HepG2 (cell line): ENCODE measurements around the gene C2. TPM values are rescaled to one million over a fixed set of nuclear protein-coding genes. Genes with fewer than 3 reads are reported as not detected.

ENCODE experiments used
- ATF7 ChIP-seq, 2 experiments: fragments of 450-650 bp in 1 of 2; sonication (generic) in 1 of 2; formaldehyde crosslinking in 1 of 2; IDR thresholded peaks; 2 replicates each; pipeline versions ENCODE4 v1.4.0 to v1.6.1; 2016 to 2020; ENCODE audit warnings: antibody characterized with exemption in 1 of 2, mild to moderate bottlenecking in 1 of 2, missing genetic modification reagents in 1 of 2
- HIVEP1 ChIP-seq: sonication (generic); formaldehyde crosslinking; IDR thresholded peaks from 2 replicates; pipeline ENCODE4 v1.4.0; 2020; ENCODE audit warnings: mild to moderate bottlenecking, missing genetic modification reagents
- MAFG ChIP-seq: sonication (generic); formaldehyde crosslinking; IDR thresholded peaks from 2 replicates; pipeline ENCODE4 v1.5.1; 2020; ENCODE audit warnings: mild to moderate bottlenecking, missing genetic modification reagents
- MIXL1 ChIP-seq: IDR thresholded peaks from 2 replicates; pipeline ENCODE4 v1.6.1; 2016
- PLRG1 ChIP-seq: fragments of 450-650 bp; conservative IDR thresholded peaks from 2 replicates; pipeline ENCODE4 v1.6.1; 2016
- RBAK ChIP-seq: sonication (generic); formaldehyde crosslinking; IDR thresholded peaks from 2 replicates; pipeline ENCODE4 v1.5.1; 2020; ENCODE audit warnings: mild to moderate bottlenecking, missing genetic modification reagents
- REXO4 ChIP-seq: sonication (generic); formaldehyde crosslinking; IDR thresholded peaks from 2 replicates; pipeline ENCODE4 v1.8.0; 2022; ENCODE audit warnings: missing genetic modification reagents, mild to moderate bottlenecking, borderline replicate concordance
- SP2 ChIP-seq: sonication (generic); formaldehyde crosslinking; IDR thresholded peaks from 2 replicates; pipeline ENCODE4 v1.5.1; 2020; ENCODE audit warnings: mild to moderate bottlenecking, missing genetic modification reagents
- SRSF4 ChIP-seq: fragments of 200-400 bp; formaldehyde crosslinking; IDR thresholded peaks from one replicate; pipeline ENCODE4 v1.6.1; 2018; ENCODE audit warnings: mild to moderate bottlenecking, low read depth, low read length, moderate library complexity; ENCODE audit not compliant: poor library complexity, severe bottlenecking
- ZNF17 ChIP-seq: sonication (generic); formaldehyde crosslinking; IDR thresholded peaks from 2 replicates; pipeline ENCODE4 v1.5.0; 2020; ENCODE audit warnings: mild to moderate bottlenecking, missing genetic modification reagents
- ZNF232 ChIP-seq: sonication (generic); formaldehyde crosslinking; IDR thresholded peaks from 2 replicates; pipeline ENCODE4 v1.4.0; 2020; ENCODE audit warnings: missing genetic modification reagents, borderline replicate concordance
- ZNF33B ChIP-seq: sonication (generic); formaldehyde crosslinking; IDR thresholded peaks from 2 replicates; pipeline ENCODE4 v1.5.1; 2020; ENCODE audit warnings: mild to moderate bottlenecking, missing genetic modification reagents
- ZNF564 ChIP-seq: sonication (generic); formaldehyde crosslinking; IDR thresholded peaks from 2 replicates; pipeline ENCODE4 v1.8.1; 2023; ENCODE audit warnings: mild to moderate bottlenecking, missing genetic modification reagents
- ZNF569 ChIP-seq: sonication (generic); formaldehyde crosslinking; IDR thresholded peaks from 2 replicates; pipeline ENCODE4 v1.5.0; 2020; ENCODE audit warnings: mild to moderate bottlenecking, missing genetic modification reagents, moderate library complexity, borderline replicate concordance
- ZNF619 ChIP-seq: sonication (generic); formaldehyde crosslinking; IDR thresholded peaks from 2 replicates; pipeline ENCODE4 v1.4.0; 2020; ENCODE audit warnings: mild to moderate bottlenecking, missing genetic modification reagents
- polyA plus RNA-seq, 8 experiments: library from polyadenylated mRNA; depleted of rRNA in 3 of 8; stranded (reverse) in 7 of 8; unstranded in 1 of 8; fragments of >200 nt; fragmentation: Illumina TruSeq in 4 of 8; extraction: Trizol in 4 of 8; gene quantifications; 2 replicates each; pipeline versions ENCODE4 v1.2.1 to v1.2.3, GENCODE V29; 2011 to 2016; ENCODE audit warnings: low read depth in 4 of 8, missing spikeins in 1 of 8, mixed read lengths in 1 of 8; ENCODE audit not compliant: insufficient read depth in 1 of 8
- total RNA-seq, 5 experiments: library from RNA; depleted of rRNA; stranded (reverse); fragments of >200 nt; fragmentation: Illumina TruSeq; extraction: Trizol; gene quantifications; 2 replicates each; pipeline ENCODE4 v1.2.3, GENCODE V29; 2016; ENCODE audit warnings: low read depth in 1 of 5
- TF ChIP-seq, protein P1 (sequence below): sonication (generic); formaldehyde crosslinking; IDR thresholded peaks from 2 replicates; pipeline ENCODE4 v1.4.0; 2020; ENCODE audit warnings: missing genetic modification reagents, low read depth, mild to moderate bottlenecking, borderline replicate concordance
- TF ChIP-seq, protein P2 (sequence below): IDR thresholded peaks from 2 replicates; pipeline ENCODE4 v1.6.1; 2016; ENCODE audit warnings: missing compliant biosample characterization, missing genetic modification reagents, borderline replicate concordance
- TF ChIP-seq, protein P3 (sequence below): IDR thresholded peaks from 2 replicates; pipeline ENCODE4 v1.6.1; 2016; ENCODE audit warnings: missing genetic modification reagents, missing compliant biosample characterization
- TF ChIP-seq, protein P4 (sequence below): sonication (generic); formaldehyde crosslinking; IDR thresholded peaks from 2 replicates; pipeline ENCODE4 v1.9.0; 2022; ENCODE audit warnings: low read depth, missing genetic modification reagents
- TF ChIP-seq, protein P5 (sequence below): sonication (generic); formaldehyde crosslinking; IDR thresholded peaks from 2 replicates; pipeline ENCODE4 v1.5.0; 2020; ENCODE audit warnings: mild to moderate bottlenecking, missing genetic modification reagents
- TF ChIP-seq, protein P6 (sequence below): sonication (generic); formaldehyde crosslinking; IDR thresholded peaks from 2 replicates; pipeline ENCODE4 v1.8.0; 2022; ENCODE audit warnings: mild to moderate bottlenecking, missing genetic modification reagents, moderate library complexity

The C2 gene
- total and polyA plus RNA-seq, 2 of the 13 experiments (the other 11 are each of a cell fraction or from before 2014, with no cell fraction given) = 165 to 307 TPM

DNA sequence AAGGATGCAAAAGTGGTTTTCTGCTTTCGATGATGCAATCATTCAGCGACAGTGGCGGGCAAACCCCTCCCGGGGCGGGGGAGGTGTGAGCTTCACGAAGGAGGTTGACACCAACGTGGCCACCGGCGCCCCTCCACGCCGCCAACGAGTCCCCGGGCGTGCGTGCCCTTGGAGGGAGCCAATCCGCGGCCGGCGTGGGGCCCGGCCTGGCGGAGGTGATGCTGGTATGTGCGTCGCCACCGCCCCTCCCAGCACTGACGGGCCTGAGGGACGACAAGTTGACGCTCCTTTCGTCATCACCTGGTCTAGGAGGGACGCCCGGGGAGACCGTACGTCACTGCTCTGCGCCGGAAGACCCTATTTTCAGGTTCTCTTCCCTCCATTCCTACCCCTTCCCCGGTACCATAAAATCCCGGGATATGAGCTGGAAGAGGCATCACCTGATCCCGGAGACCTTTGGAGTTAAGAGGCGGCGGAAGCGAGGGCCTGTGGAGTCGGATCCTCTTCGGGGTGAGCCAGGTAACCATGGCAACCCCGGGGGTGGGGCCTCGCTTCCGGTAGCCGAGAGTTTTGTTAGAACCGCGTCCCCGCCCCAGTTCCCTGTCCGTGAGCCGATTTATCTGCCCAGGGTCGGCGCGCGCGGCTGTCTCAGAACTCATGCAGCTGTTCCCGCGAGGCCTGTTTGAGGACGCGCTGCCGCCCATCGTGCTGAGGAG is 44.6 kb downstream of the C2 start, which contains the start of gene DXO (continued):
- TF ChIP-seq, protein P1, sequence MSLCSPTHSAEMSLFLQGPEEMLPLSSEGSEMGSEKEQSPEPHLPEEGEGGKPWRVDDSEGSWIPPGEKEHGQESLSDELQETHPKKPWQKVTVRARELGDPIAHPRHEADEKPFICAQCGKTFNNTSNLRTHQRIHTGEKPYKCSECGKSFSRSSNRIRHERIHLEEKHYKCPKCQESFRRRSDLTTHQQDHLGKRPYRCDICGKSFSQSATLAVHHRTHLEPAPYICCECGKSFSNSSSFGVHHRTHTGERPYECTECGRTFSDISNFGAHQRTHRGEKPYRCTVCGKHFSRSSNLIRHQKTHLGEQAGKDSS (CRISPR knock-in tag) = no peak
- TF ChIP-seq REXO4 (no peak; the same call in 1 of the 2 replicates), PLRG1 (no peak), ZNF232 (peak; percentile 94), MIXL1 (CRISPR knock-in tag) (peak; percentile 41; the same call in 1 of the 2 replicates), ZNF619 (CRISPR knock-in tag) (peak; percentile 27; the same call in 1 of the 2 replicates), ZNF33B (CRISPR knock-in tag) (no peak; the same call in 1 of the 2 replicates), SRSF4 (no peak), ZNF569 (CRISPR knock-in tag) (no peak), ATF7 (IDR thresholded peaks at IDR 0.05) (no peak), ATF7 (CRISPR knock-in tag; IDR thresholded peaks at IDR 0.05) (peak; percentile 98), ZNF17 (CRISPR knock-in tag) (no peak), SP2 (peak; percentile 81), HIVEP1 (CRISPR knock-in tag) (peak; percentile 94), ZNF564 (CRISPR knock-in tag) (peak; percentile 66; the same call in 1 of the 2 replicates), MAFG (CRISPR knock-in tag) (no peak), RBAK (CRISPR knock-in tag) (0 out of 2 replicates have a peak, but pooled peaks have one; percentile 43)
- TF ChIP-seq, protein P2, sequence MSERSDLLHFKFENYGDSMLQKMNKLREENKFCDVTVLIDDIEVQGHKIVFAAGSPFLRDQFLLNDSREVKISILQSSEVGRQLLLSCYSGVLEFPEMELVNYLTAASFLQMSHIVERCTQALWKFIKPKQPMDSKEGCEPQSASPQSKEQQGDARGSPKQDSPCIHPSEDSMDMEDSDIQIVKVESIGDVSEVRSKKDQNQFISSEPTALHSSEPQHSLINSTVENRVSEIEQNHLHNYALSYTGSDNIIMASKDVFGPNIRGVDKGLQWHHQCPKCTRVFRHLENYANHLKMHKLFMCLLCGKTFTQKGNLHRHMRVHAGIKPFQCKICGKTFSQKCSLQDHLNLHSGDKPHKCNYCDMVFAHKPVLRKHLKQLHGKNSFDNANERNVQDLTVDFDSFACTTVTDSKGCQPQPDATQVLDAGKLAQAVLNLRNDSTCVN (CRISPR knock-in tag) = 0 out of 2 replicates have a peak, but pooled peaks have one; percentile 31
- TF ChIP-seq, protein P3, sequence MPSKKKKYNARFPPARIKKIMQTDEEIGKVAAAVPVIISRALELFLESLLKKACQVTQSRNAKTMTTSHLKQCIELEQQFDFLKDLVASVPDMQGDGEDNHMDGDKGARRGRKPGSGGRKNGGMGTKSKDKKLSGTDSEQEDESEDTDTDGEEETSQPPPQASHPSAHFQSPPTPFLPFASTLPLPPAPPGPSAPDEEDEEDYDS = peak; percentile 57
- TF ChIP-seq, protein P4, sequence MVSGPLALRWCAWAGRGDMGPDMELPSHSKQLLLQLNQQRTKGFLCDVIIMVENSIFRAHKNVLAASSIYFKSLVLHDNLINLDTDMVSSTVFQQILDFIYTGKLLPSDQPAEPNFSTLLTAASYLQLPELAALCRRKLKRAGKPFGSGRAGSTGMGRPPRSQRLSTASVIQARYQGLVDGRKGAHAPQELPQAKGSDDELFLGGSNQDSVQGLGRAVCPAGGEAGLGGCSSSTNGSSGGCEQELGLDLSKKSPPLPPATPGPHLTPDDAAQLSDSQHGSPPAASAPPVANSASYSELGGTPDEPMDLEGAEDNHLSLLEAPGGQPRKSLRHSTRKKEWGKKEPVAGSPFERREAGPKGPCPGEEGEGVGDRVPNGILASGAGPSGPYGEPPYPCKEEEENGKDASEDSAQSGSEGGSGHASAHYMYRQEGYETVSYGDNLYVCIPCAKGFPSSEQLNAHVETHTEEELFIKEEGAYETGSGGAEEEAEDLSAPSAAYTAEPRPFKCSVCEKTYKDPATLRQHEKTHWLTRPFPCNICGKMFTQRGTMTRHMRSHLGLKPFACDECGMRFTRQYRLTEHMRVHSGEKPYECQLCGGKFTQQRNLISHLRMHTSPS = no peak; the same call in 1 of the 2 replicates
- TF ChIP-seq, protein P5, sequence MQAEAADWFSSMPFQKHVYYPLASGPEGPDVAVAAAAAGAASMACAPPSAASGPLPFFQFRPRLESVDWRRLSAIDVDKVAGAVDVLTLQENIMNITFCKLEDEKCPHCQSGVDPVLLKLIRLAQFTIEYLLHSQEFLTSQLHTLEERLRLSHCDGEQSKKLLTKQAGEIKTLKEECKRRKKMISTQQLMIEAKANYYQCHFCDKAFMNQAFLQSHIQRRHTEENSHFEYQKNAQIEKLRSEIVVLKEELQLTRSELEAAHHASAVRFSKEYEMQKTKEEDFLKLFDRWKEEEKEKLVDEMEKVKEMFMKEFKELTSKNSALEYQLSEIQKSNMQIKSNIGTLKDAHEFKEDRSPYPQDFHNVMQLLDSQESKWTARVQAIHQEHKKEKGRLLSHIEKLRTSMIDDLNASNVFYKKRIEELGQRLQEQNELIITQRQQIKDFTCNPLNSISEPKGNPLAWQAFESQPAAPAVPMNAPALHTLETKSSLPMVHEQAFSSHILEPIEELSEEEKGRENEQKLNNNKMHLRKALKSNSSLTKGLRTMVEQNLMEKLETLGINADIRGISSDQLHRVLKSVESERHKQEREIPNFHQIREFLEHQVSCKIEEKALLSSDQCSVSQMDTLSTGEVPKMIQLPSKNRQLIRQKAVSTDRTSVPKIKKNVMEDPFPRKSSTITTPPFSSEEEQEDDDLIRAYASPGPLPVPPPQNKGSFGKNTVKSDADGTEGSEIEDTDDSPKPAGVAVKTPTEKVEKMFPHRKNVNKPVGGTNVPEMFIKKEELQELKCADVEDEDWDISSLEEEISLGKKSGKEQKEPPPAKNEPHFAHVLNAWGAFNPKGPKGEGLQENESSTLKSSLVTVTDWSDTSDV (CRISPR knock-in tag) = peak; percentile 86
- TF ChIP-seq, protein P6, sequence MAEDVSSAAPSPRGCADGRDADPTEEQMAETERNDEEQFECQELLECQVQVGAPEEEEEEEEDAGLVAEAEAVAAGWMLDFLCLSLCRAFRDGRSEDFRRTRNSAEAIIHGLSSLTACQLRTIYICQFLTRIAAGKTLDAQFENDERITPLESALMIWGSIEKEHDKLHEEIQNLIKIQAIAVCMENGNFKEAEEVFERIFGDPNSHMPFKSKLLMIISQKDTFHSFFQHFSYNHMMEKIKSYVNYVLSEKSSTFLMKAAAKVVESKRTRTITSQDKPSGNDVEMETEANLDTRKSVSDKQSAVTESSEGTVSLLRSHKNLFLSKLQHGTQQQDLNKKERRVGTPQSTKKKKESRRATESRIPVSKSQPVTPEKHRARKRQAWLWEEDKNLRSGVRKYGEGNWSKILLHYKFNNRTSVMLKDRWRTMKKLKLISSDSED (CRISPR knock-in tag) = no peak
